ENCODE results near the gene SH2B3.

Gene SH2B3
- 78.4 to 189 (median 133) reads per million in 9 experiments for total RNA-seq

GRCh38 chr12:111405859-111406473 lies at the start of gene SH2B3:
Gene SH2B3 (plus strand): TSS chr12:111405923. CDS start chr12:111418146, 12,223 bp downstream.
- peak within 1 kb of the TSS; percentile 87 to 94 for H3K4me3 Mint-ChIP-seq
- H3K4me1 Mint-ChIP-seq (ENCODE audit: low read depth in 2 of 2): peaks cover 57 to 63% of the 10 kb centered on the region in 2 donors
- DNase-seq: peak in 1 of 3 experiments; percentile 76
- peak within 1 kb of the TSS; percentile 88 to 96 for H3K27ac Mint-ChIP-seq
- H3K9me3 Mint-ChIP-seq: no peaks in the 10 kb centered on the region
- no peaks in the 10 kb centered on the region for H3K27me3 Mint-ChIP-seq
- peaks cover 44% of the 10 kb centered on the region for H3K36me3 Mint-ChIP-seq (ENCODE audit: insufficient read depth)
- peak; percentile 48 for ATAC-seq (replicated peaks)

DNA sequence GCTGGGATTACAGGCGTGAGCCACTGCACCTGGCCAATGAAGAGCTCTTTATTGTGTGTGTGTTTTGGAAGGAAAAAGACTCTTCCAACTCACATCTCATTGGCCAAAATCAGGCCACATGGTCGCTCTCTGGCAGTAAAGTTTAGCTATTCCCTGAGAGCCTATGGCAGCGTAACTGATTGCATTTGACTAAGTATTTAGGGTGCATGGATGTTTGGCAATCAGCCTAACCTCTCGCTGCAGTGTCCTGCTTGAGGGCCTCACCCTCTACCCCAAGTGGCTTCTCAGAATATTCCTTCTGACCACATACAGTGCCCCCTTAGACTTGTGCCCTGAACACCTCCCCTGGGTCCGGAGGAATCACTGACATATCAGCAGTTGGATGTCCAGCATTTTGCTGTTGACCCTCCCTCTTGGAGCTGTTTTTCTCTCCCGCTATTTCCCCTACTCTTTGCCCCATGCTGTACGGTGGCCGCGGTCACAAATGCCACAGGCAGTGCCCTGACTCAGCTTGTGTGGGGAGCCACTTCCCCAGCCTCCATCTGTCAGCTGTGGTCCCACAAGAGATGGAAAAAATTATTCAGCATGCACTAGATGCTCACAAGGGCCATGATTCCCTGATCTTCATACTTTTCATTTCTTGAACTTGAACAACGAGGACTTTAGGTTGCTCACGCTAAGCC lies 46.4 kb upstream of the SH2B3 start:
- DNase-seq: no peak
- H3K9me3 Mint-ChIP-seq: no peaks in the 10 kb centered on the region
- ATAC-seq (replicated peaks): no peak
- peaks cover 7 to 12% of the 10 kb centered on the region in 2 donors for H3K27me3 Mint-ChIP-seq
- no peak overlapping the region for H3K4me3 Mint-ChIP-seq
- H3K36me3 Mint-ChIP-seq (ENCODE audit: insufficient read depth): no peaks in the 10 kb centered on the region
- H3K27ac Mint-ChIP-seq: no peak overlapping the region
- H3K4me1 Mint-ChIP-seq (ENCODE audit: low read depth in 2 of 2): peaks cover 4 to 10% of the 10 kb centered on the region in 2 donors

GRCh38 chr12:111359914-111360276 lies 45.8 kb upstream of the SH2B3 start:
- H3K4me3 Mint-ChIP-seq: no peak overlapping the region
- H3K27ac Mint-ChIP-seq: no peak overlapping the region
- H3K36me3 Mint-ChIP-seq (ENCODE audit: insufficient read depth): no peaks in the 10 kb centered on the region
- no peak for ATAC-seq (replicated peaks)
- DNase-seq: no peak
- no peaks in the 10 kb centered on the region for H3K9me3 Mint-ChIP-seq
- H3K27me3 Mint-ChIP-seq: peaks cover 7 to 12% of the 10 kb centered on the region in 2 donors
- H3K4me1 Mint-ChIP-seq (ENCODE audit: low read depth in 2 of 2): peaks cover 4 to 10% of the 10 kb centered on the region in 2 donors

DNA sequence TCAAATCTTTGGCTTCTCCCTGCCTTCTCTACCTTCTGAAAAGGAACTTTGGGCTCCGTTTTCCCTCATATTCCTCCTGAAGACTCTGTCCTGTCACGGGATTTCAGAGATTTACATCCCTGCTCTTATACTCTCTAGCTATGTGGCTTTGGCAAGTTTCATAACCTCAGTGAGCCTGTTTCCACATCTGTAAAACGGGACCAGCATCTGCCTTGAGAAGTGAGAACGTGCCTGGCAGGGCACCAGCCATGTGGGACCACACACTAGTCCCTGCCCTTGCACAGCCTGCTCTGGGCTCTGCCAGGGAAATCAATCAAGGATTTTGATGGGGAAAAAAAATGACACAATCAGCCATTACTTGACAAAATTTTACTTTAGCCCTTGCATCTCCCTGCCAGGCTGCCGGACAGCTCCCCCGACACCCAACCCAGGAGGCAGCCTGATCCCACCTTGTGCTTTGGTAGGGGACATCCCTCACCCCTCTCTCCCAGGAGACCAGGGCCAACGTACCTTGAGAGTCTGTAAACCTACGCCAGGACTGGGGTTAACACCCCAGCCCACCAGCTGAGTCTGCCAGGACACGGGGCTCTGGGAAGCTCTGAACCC lies 45.3 kb upstream of the SH2B3 start:
- ATAC-seq (replicated peaks): no peak
- H3K27me3 Mint-ChIP-seq: peaks cover 7 to 12% of the 10 kb centered on the region in 2 donors
- peak overlapping the region in 1 of 2 donors; percentile 66 for H3K27ac Mint-ChIP-seq
- H3K36me3 Mint-ChIP-seq (ENCODE audit: insufficient read depth): no peaks in the 10 kb centered on the region
- H3K9me3 Mint-ChIP-seq: no peaks in the 10 kb centered on the region
- no peak for DNase-seq
- peaks cover 4 to 10% of the 10 kb centered on the region in 2 donors for H3K4me1 Mint-ChIP-seq (ENCODE audit: low read depth in 2 of 2)
- no peak overlapping the region for H3K4me3 Mint-ChIP-seq

GRCh38 chr12:111361073-111361716 lies 44.5 kb upstream of the SH2B3 start:
- no peak overlapping the region for H3K4me3 Mint-ChIP-seq
- peaks cover 7 to 12% of the 10 kb centered on the region in 2 donors for H3K27me3 Mint-ChIP-seq
- no peak for DNase-seq
- no peaks in the 10 kb centered on the region for H3K36me3 Mint-ChIP-seq (ENCODE audit: insufficient read depth)
- no peaks in the 10 kb centered on the region for H3K9me3 Mint-ChIP-seq
- peaks cover 5 to 12% of the 10 kb centered on the region in 2 donors for H3K4me1 Mint-ChIP-seq (ENCODE audit: low read depth in 2 of 2)
- peak overlapping the region in 1 of 2 donors; percentile 66 for H3K27ac Mint-ChIP-seq
- ATAC-seq (replicated peaks): no peak

- H3K36me3 Mint-ChIP-seq (ENCODE audit: insufficient read depth): no peaks in the 10 kb centered on the region
- H3K4me1 Mint-ChIP-seq (ENCODE audit: low read depth in 2 of 2): peaks cover 10 to 16% of the 10 kb centered on the region in 2 donors
- no peaks in the 10 kb centered on the region for H3K9me3 Mint-ChIP-seq
- ATAC-seq (replicated peaks): no peak
- DNase-seq: no peak
- peaks cover 7 to 12% of the 10 kb centered on the region in 2 donors for H3K27me3 Mint-ChIP-seq
- no peak overlapping the region for H3K27ac Mint-ChIP-seq
- no peak overlapping the region for H3K4me3 Mint-ChIP-seq
Measured at GRCh38 chr12:111361717-111362576, 43.8 kb upstream of the SH2B3 start.

DNA sequence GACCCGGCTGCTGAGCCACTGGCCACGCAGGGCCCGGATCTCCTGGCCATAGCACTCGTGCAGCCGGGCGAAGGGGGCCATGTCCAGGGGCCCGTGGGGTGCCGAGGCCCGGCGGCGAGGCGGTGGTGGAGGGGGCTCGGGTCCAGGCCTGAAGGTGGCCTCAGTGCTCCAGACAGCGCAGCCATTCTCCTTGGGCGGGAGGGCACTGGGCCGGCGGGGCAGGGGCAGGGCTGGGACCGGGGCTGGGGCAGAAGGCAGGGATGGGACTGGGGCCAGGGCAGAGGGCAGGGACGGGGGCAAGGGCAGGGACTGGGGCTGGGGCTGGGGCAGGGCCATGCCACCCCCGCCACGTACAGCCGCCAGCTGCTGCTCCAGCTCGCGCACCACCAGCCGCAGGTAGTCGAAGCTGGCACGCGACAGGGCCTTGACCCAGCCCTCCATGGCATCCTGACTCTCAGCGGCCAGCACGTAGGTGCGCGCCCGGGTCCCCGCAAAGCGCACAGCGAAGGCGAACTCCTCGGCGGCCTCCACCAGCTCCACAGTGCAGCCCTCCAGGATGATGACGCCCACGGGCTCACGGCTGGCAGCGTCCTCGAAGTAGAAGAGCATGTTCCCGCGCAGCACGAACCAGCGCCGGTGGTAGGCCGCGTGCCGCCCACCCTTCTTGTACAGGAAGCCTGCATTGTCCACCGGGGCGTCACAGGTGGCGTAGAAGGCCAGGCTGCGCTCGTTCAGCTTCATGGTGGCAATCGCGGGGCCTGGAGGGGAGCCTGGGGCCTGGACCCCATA lies 42.8 kb upstream of the SH2B3 start:
- Mint-ChIP-seq H3K36me3 (ENCODE audit: insufficient read depth) (no peaks in the 10 kb centered on the region), H3K27me3 (peaks cover 7 to 12% of the 10 kb centered on the region in 2 donors), H3K9me3 (no peaks in the 10 kb centered on the region), H3K4me1 (ENCODE audit: low read depth in 2 of 2) (peaks cover 20 to 24% of the 10 kb centered on the region in 2 donors), H3K4me3 (no peak overlapping the region), H3K27ac (no peak overlapping the region)
- DNase-seq (no peak), ATAC-seq (replicated peaks) (no peak)

DNA sequence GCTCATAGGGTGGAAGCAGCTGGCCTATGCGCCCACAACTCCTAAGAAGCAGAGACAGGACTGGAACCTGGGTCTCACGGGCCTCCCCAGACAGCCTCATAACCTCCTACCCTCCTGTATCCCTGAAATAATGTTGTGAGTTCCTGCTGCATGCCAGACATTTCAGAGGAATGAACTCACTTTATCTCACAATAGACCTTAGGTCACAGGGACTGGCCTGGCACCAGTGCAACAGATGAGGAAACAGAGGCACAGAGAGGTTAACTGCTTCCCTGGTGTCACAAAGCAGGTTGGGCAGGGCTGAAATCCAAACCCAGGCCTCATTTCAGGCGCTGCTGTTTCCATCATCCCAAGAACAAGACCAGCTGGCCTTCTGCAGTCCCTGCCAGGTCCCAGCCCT lies 42.1 kb upstream of the SH2B3 start:
- Mint-ChIP-seq H3K4me1 (ENCODE audit: low read depth in 2 of 2) (peaks cover 23 to 31% of the 10 kb centered on the region in 2 donors), H3K4me3 (no peak overlapping the region), H3K27ac (no peak overlapping the region), H3K9me3 (no peaks in the 10 kb centered on the region), H3K27me3 (peaks cover 5 to 12% of the 10 kb centered on the region in 2 donors), H3K36me3 (ENCODE audit: insufficient read depth) (no peaks in the 10 kb centered on the region)
- DNase-seq (no peak), ATAC-seq (replicated peaks) (no peak)

DNA sequence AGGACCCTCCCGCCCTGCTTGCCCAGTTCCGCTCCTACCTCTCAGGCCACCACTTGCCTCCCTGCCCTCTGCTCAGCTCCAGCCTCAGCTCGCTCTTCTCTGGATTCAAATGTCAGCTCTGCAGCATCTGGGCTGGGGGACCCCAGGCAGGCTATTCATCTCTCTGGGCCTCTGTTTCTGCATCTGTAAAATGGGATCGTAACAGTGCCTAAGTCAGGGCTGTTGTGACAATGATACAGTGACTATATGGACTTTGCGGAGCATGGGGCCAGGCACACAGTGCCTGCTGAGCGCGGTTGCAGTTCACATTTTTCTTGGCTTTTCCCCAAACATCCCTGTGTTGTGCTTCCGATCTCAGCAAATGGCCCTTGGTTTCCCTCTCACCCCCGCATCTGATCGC lies 39.6 kb upstream of the SH2B3 start:
- Mint-ChIP-seq H3K27ac (no peak overlapping the region), H3K4me3 (no peak overlapping the region), H3K9me3 (no peaks in the 10 kb centered on the region), H3K36me3 (ENCODE audit: insufficient read depth) (peaks cover 4% of the 10 kb centered on the region), H3K4me1 (ENCODE audit: low read depth in 2 of 2) (peaks cover 21 to 26% of the 10 kb centered on the region in 2 donors), H3K27me3 (peaks cover 0 to 3% of the 10 kb centered on the region in 2 donors)
- DNase-seq: no peak
- ATAC-seq (replicated peaks): no peak

- DNase-seq: no peak
- Mint-ChIP-seq H3K9me3 (no peaks in the 10 kb centered on the region), H3K27ac (peak overlapping the region in 1 of 2 donors; percentile 11), H3K4me1 (ENCODE audit: low read depth in 2 of 2) (peaks cover 21 to 26% of the 10 kb centered on the region in 2 donors), H3K4me3 (no peak overlapping the region), H3K27me3 (no peaks in the 10 kb centered on the region), H3K36me3 (ENCODE audit: insufficient read depth) (peaks cover 4% of the 10 kb centered on the region)
- ATAC-seq (replicated peaks): no peak
Measured at GRCh38 chr12:111366583-111366982, 39.1 kb upstream of the SH2B3 start.

DNA sequence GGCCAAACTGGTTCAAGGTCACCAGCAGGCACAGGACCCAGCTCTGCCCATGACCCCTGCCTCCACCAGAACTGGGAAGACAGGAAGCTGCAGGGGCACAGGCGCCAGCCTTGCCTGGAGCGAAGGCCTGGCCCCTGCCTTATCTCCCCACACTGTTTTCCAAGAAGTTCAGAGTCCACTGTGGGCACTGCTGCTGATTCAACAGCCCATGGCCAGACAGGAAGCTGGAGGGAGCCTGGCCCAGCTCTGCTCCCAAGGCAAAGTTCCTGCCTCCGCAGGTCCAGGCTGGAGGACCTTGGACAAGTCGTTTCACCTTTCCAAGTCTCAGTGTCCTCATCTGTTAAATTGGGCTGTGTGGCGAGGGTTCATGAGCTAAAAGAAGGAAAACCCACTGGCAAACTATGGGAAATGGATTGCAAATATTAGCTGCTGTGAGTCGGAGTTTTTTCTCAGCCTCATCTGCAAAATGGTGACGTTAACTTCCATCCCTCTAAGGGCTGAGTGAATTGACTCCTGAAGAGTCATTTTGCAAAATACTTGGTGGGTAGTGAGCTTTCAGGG lies 38.0 kb upstream of the SH2B3 start:
- peaks cover 4% of the 10 kb centered on the region for H3K36me3 Mint-ChIP-seq (ENCODE audit: insufficient read depth)
- no peak for DNase-seq
- H3K27ac Mint-ChIP-seq: peak overlapping the region; percentile 46 to 59
- H3K27me3 Mint-ChIP-seq: no peaks in the 10 kb centered on the region
- H3K4me1 Mint-ChIP-seq (ENCODE audit: low read depth in 2 of 2): peaks cover 21 to 26% of the 10 kb centered on the region in 2 donors
- no peaks in the 10 kb centered on the region for H3K9me3 Mint-ChIP-seq
- H3K4me3 Mint-ChIP-seq: peak overlapping the region; percentile 86 to 87
- ATAC-seq (replicated peaks): no peak

DNA sequence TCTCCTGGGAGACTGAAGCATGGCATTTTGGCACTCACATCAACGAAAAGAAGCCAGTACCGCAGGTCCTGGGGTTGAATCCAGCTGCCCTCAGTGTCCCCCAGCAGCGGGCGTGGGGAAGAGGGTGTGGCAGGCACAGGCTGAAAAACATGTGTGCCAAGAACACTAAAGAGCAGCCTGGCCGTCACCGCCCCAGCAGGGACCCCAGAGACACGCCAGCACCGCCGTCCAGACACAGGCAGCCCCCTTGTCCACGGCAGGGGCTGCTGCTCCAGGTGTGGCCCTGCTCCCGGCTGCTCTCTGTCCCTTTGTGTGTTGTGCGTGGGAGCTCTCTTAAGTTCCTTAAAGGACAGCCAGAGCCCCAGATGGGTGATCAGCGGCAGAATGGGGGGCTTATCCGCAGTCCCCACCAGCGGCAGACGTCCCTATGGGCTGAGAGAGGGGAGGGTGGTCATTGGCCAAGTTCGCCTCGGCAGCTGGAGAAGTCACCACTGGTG lies 37.4 kb upstream of the SH2B3 start:
- Mint-ChIP-seq H3K36me3 (ENCODE audit: insufficient read depth) (peaks cover 4% of the 10 kb centered on the region), H3K27ac (peak overlapping the region; percentile 46 to 59), H3K27me3 (no peaks in the 10 kb centered on the region), H3K4me3 (peak overlapping the region; percentile 86 to 87), H3K4me1 (ENCODE audit: low read depth in 2 of 2) (peaks cover 21 to 26% of the 10 kb centered on the region in 2 donors), H3K9me3 (no peaks in the 10 kb centered on the region)
- DNase-seq (peak in 1 of 3 experiments; percentile 2), ATAC-seq (replicated peaks) (peak; percentile 16)

Measured in effector memory CD8-positive, alpha-beta T cell (primary cell).